Stimulated activated CD8-positive, alpha-beta memory T cell treated with anti-CD3 and anti-CD28 coated beads, Interleukin-4, amount 100 ng/mL, for 48 hours (primary cell): ENCODE measurements around the gene OR8I2.
"Not testable (repeated sequence)": the region's sequence is repeated elsewhere in the genome, so short reads cannot be mapped to it uniquely, and the experiment has no call there.

Source experiments
- DNase-seq: peaks from one replicate; pipeline ENCODE4 v3.0.0-alpha.2; 2020

Gene OR8I2

DNA sequence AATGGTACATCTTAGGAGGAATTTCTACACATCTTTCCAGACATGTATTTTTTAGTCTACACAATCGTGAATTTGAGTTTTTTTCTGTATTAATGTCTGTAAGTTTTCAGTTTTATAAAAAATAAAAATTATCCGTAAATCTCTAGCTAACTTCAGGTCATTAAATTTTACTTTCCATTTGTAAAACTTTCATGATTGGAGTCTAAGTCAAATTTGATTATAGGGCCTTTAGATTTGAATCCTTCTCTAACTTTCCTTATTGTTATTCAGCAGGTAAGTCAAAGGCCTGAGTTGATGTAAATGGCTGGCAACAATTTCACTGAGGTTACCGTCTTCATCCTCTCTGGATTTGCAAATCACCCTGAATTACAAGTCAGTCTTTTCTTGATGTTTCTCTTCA is at the start of gene OR8I2:
Gene OR8I2, plus strand, starts transcription at position 301 of the 400 bp plus-strand sequence. Its CDS starts 0 bp downstream, at position 301.
- no peak for DNase-seq

DNA sequence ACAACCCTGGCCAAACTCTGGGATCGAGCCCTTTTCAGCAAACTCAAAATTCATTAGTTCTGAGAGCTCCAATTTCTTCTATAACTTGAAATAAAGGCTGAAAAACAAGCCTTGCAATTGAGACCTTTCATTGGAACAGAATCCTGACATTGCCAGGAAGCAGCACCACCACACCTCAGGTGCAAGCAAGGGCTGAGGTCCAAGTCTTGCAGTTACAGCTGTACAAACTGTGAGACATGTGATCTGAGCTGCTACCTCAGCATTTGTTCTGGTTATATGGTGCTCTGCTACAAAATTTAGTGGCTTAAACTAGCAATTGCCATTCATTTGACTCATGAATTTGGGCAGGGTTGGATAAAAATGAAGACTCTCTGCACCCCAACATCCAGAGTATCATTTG is 47.6 kb upstream of the OR8I2 start:
- DNase-seq = no peak

DNA sequence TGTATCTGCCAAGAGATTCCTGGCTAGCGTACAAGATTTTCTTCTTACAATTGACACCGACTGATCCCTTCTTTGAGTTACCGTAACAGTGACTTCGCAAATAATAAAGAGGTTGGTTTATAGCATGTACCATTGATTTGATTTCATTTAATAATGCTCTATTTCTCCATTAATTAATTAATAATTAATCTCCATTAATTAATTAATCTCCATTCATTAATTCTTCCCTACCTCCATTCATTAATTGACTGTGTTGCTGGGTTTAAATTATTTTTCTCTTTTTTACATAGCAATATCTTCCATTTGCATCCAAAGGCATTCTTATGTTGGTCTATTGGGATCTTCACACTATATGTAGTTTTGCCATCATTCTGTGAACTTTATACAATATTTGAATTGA is 44.6 kb upstream of the OR8I2 start:
- no peak for DNase-seq

DNA sequence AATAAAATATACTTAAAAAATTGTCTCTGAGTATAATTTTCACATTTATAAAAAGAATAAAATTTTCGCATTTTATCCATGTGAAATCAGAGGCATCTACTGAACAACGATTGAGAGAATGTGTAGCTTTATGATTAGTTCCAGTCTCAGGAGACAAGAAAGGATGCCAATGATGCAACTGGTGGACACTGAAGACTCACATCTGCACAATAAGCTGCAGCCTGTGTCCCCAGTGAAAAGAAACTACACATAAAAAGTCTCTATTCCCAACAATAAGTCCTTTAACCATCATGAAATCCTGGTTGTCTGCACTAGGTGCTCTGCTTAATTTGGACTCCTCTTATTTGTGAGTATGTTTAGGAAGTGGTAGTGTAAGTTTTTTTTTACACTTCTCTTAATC is 43.6 kb upstream of the OR8I2 start:
- DNase-seq = no peak

DNA sequence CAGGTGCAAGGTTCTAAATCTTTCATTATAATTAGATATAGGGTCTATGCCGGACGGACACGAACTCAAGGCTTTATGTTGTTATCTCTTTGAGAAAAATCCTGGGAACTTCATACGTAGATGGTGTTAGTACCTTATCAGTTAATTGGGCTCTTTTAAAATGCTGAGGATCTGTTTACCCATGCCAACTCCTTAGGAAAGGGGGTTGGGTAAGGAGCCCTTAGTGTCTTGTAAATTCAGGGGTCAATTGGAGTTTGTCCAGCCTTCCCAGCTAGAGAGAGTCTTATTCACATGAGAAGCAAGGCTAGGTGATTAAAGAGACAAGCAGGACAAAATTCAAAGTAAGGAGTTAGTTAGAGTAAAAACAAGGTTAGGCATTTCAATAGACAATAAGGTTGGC is 36.7 kb upstream of the OR8I2 start:
- DNase-seq = not testable (repeated sequence)

DNA sequence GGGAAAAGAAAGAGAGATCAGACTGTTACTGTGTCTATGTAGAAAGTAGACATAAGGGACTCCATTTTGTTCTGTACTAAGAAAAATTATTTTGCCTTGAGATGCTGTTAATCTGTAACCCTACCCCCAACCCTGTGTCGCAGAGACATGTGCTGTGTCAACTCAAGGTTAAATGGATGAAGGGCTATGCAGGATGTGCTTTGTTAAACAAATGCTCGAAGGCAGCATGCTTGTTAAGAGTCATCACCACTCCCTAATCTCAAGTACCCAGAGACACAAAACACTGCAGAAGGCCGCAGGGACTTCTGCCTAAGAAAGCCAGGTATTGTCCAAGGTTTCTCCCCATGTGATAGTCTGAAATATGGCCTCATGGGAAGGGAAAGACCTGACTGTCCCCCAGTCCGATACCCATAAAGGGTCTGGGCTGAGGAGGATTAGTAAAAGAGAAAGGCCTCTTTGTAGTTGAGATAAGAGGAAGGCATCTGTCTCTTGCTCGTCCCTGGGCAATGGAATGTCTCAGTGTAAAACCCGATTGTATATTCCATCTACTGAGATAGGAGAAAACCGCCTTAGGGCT is 35.4 kb upstream of the OR8I2 start:
- not testable (repeated sequence) for DNase-seq

DNA sequence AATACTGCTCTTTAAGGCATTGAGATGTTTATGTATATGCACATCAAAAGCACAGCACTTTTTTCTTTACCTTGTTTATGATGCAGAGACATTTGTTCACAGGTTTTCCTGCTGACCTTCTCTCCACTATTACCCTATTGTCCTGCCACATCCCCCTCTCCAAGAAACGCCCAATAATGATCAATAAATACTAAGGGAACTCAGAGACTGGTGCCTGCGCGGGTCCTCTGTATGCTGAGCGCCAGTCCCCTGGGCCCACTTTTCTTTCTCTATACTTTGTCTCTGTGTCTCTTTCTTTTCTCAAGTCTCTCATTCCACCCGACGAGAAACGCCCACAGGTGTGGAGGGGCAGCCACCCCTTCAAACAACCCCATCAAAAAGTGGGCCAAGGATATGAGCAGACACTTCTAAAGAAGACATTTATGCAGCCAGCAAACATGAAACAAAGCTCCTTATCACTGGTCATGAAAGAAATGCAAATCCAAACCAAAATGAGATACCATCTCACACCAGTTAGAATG is 34.8 kb upstream of the OR8I2 start:
- DNase-seq = not testable (repeated sequence)

DNA sequence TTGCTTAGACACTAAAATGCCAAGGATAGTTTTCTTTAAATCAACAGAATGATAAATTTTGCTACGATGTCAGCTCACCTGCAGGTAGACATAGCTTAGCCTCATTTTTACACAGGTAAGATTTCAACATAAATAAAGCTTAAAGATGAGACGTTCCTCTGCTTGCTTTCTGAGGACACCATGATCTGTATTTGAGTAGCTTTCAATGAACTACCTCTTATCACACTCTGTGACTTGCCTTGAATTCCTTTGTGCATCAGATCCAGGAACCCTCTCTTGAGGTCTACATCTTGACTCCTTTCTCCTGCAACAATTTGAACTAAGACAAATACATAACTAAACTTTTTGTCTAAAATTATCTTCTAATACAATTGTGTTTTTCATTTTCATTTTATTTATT is 26.1 kb upstream of the OR8I2 start:
- DNase-seq = no peak

DNA sequence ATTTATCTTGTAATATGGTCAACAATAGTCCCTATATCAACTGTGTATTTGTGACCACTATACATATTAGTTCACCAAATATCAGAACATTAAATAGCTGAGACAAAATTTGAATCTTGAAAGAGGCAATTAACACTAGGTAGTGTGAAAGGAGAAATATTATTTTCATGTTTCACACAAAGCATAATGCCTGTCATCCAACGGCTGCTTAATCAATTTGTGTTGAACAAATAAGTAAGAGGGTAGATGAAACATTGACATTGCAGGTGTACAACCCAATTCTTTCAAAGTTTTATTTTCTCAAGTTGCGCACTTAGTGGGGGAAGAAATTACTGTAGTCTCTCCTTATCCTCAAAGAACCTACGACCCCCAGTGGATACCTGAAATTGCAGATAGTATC is 3.4 kb upstream of the OR8I2 start:
- DNase-seq = no peak

DNA sequence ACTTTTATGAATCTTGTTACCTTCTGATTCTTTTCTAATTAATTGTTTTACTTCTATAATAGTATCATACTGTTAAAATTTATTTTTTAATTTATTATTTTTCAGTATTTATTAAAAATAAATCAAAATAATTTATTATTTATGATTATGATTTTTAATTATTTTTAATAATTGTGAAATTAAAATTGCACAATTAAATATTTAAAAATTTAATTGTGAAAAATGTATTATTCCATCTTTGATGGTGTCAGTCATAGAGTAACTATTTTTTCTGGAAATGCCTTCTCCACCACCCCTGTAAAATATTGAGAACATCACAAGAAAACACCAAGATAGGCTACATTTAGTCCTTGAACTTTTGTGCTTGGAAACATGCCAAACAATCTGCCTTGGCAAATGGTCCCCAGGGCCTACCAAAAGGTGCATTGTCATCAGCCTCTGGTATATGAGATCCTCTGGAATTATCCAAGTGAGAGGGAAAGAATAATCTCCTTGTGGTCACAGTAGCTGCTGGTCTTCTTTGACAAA is 10.2 kb downstream of the OR8I2 start, which contains the start of gene OR8H2:
Gene OR8H2, plus strand, starts transcription at position 478 of the 528 bp plus-strand sequence. CDS start 1,356 bp downstream, outside the sequence.
- DNase-seq = no peak

DNA sequence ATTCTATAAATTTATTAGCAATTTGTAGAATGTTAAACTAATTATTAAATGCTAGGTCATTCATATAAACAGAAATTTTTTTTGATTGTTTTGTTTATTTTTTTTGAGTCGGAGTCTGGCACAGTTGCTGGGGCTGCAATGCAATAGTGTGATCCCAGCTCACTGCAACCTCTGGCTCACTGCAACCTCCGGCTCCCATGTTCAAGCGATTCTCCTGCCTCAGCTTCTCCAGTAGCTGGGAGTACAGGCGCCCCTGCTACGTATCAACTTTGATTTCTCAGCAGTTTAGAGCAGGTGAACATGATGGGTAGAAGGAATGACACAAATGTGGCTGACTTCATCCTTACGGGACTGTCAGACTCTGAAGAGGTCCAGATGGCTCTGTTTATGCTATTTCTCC is 29.0 kb downstream of the OR8I2 start, which contains the start of gene OR8H3:
Gene OR8H3, plus strand, starts transcription at position 301 of the 400 bp plus-strand sequence. Its CDS starts 0 bp downstream, at position 301.
- no peak for DNase-seq

DNA sequence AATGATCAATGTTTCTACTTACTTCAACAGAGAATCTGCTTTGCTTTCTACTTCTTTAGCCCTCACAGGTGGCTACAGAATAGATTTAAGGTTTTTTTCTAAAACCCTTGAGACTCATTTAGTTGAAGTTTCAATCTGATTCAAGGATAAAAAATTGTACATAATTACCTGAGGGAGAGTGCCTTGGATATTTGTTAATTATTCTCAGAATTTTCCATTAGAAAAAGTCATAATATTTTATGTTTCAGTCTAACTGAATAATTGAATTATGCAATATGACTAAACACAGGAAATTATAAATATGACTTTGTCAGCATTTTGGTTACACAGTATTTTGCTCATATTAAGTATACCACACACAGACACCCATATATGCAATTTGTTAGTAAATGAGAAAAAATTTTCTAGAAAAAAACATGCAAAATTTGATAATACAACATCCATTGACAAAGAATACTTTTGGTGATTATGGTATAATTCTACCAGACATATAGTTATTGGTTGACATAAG is 47.1 kb downstream of the OR8I2 start, which contains the start of gene OR8J3:
Gene OR8J3, minus strand, starts transcription at position 51 of the 511 bp plus-strand sequence. CDS start 2,483 bp downstream, outside the sequence.
- no peak for DNase-seq

DNA sequence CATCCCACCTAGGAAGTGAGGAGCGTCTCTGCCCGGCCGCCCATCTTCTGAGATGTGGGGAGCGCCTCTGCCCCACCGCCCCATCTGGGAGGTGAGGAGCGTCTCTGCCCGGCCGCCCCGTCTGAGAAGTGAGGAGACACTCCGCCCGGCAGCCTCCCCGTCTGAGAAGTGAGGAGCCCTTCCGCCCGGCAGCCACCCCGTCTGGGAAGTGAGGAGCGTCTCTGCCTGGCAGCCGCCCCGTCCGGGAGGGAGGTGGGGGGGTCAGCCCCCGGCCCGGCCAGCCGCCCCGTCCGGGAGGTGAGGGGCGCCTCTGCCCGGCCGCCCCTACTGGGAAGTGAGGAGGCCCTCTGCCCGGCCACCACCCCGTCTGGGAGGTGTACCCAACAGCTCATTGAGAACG is 50.6 kb downstream of the OR8I2 start:
- not testable (repeated sequence) for DNase-seq
